ENCODE data around the gene RAI1. TPM values are rescaled to one million over a fixed set of nuclear protein-coding genes. Genes with fewer than 3 reads are reported as not detected.

The RAI1 gene
- total and polyA plus RNA-seq, 2 of the 8 experiments (the other 6 are each of a cell fraction or from before 2014, with no cell fraction given) = 0.39 to 1.2 TPM

- no peak for TF ChIP-seq CHD7 (IDR thresholded peaks at IDR 0.05; ENCODE audit: insufficient replicate concordance, low read length)
- peak; percentile 25; the same call in 1 of the 2 replicates for TF ChIP-seq CEBPB (IDR thresholded peaks at IDR 0.05; ENCODE audit: low read depth, low read length)
- 0 out of 2 replicates have a peak, but pooled peaks have one; percentile 6 for TF ChIP-seq POLR2AphosphoS5 (IDR thresholded peaks at IDR 0.05; ENCODE audit: low read depth, low read length)
- no peak for TF ChIP-seq TEAD4 (IDR thresholded peaks at IDR 0.05; ENCODE audit: low read depth, low read length)
- no peak for TF ChIP-seq SP2 (IDR thresholded peaks at IDR 0.05; ENCODE audit: low read length)
- TF ChIP-seq EGR1 (IDR thresholded peaks at IDR 0.05; ENCODE audit: borderline replicate concordance, low read depth, low read length) = no peak
Observed at GRCh38 chr17:17818088-17818526, 136.8 kb downstream of the RAI1 start (continued).

Data from H1 (cell line).